DMS53 treated with DMSO at 0.1 percent for 48 hours (cell line): ENCODE data around the gene MCF2L.

ENCODE experiments used
- DNase-seq: peaks from one replicate; lab custom pipeline; 2025; ENCODE audit not compliant: unreplicated experiment; lab: John Stamatoyannopoulos, UW

The MCF2L gene

GRCh38 chr13:113145496-113145895 is 176.5 kb downstream of the MCF2L start:
- DNase-seq: no peak

- DNase-seq: no peak
These were observed 177.0 kb downstream of the MCF2L start for GRCh38 chr13:113145911-113146598.

GRCh38 chr13:113146750-113147149 is 177.7 kb downstream of the MCF2L start:
- DNase-seq: no peak

GRCh38 chr13:113147206-113147605 is 178.2 kb downstream of the MCF2L start:
- DNase-seq: no peak

GRCh38 chr13:113148407-113148806 is 179.4 kb downstream of the MCF2L start:
- no peak for DNase-seq

- no peak for DNase-seq
These were observed 180.0 kb downstream of the MCF2L start for GRCh38 chr13:113148940-113149503.
